H1 (cell line): ENCODE data around the gene KCNMA1. TPM values are rescaled to one million over a fixed set of nuclear protein-coding genes. Genes with fewer than 3 reads are reported as not detected.
A peak's percentile ranks its signal among the peaks of the same experiment; 100 is the strongest.

Experiments used
- SIN3A ChIP-seq, 2 experiments: IDR thresholded peaks in 1 of 2; conservative IDR thresholded peaks in 1 of 2; 2 replicates each; pipeline ENCODE4 v1.6.1; 2011 to 2012; ENCODE audit warnings: low read length in 2 of 2, improper control_type of control experiment in 1 of 2, low read depth in 1 of 2, mild to moderate bottlenecking in 1 of 2
- polyA plus RNA-seq, 7 experiments: library from polyadenylated mRNA; depleted of rRNA in 3 of 7; stranded (reverse) in 5 of 7; unstranded in 2 of 7; fragments of >200 nt in 5 of 7; fragments of 200-250 nt in 2 of 7; gene quantifications; 1 replicate in 5 of 7; 2 replicates in 1 of 7; 4 replicates in 1 of 7; pipeline versions ENCODE4 v1.2.1 to v1.2.3, GENCODE V29; 2011 to 2013; ENCODE audit warnings: missing spikeins in 2 of 7, mixed read lengths in 2 of 7
- total RNA-seq: library from RNA; stranded (reverse); fragmentation: NEBNext Ultra II Directional; extraction: Animal tissue kit (Norgen Biotek cat#: 25700); gene quantifications from 2 replicates; pipeline ENCODE4 v1.2.1, GENCODE V29; 2021

KCNMA1 gene
- total and polyA plus RNA-seq, 2 of the 8 experiments (the other 6 are each of a cell fraction or from before 2014, with no cell fraction given): 10.2 to 11.1 TPM

GRCh38 chr10:77643795-77644468 is 6.3 kb upstream of the KCNMA1 start (continued):
- 0 out of 4 replicates have a peak, but pooled peaks of 1 of the 2 experiments have one; percentile 38 for TF ChIP-seq SIN3A (conservative IDR thresholded peaks at IDR 0.05 in 1 of 2, IDR thresholded peaks at IDR 0.05 in 1 of 2; ENCODE audit: low read depth in 1 of 2, low read length in 2 of 2)
